K562 (cell line): ENCODE results near the gene DGCR2. TPM values are rescaled to one million over a fixed set of nuclear protein-coding genes. Genes with fewer than 3 reads are reported as not detected.

Experiments used
- E2F3 ChIP-seq: fragments of 250-450 bp; sonication (Bioruptor Pico); IDR thresholded peaks from 2 replicates; pipeline ENCODE4 v1.4.0; 2020; ENCODE audit warnings: mild to moderate bottlenecking
- HDAC3 ChIP-seq: fragments of 450-650 bp; IDR thresholded peaks from 2 replicates; pipeline ENCODE4 v1.6.1; 2018; ENCODE audit warnings: borderline replicate concordance, mild to moderate bottlenecking, moderate library complexity; ENCODE audit not compliant: partially characterized antibody
- HDAC8 ChIP-seq: fragments of 450-650 bp; IDR thresholded peaks from 2 replicates; pipeline ENCODE4 v1.6.1; 2016; ENCODE audit warnings: mild to moderate bottlenecking, missing genetic modification characterization, moderate library complexity, missing compliant biosample characterization
- HMGN3 ChIP-seq: IDR thresholded peaks from 2 replicates; pipeline ENCODE4 v1.6.1; 2011; ENCODE audit warnings: borderline replicate concordance, low read depth, mild to moderate bottlenecking, mixed read lengths, low read length; ENCODE audit not compliant: insufficient read length; ENCODE audit errors: extremely low read depth
- HOMEZ ChIP-seq: fragments of 250-450 bp; sonication (Bioruptor Pico); IDR thresholded peaks from 2 replicates; pipeline ENCODE4 v1.4.0; 2020; ENCODE audit warnings: mild to moderate bottlenecking, moderate library complexity
- ILK ChIP-seq: fragments of 450-650 bp; IDR thresholded peaks from 2 replicates; pipeline ENCODE4 v1.6.1; 2016; ENCODE audit warnings: missing genetic modification characterization, low read depth, mild to moderate bottlenecking, missing compliant biosample characterization, moderate library complexity, borderline replicate concordance
- KLF16 ChIP-seq: IDR thresholded peaks from 2 replicates; pipeline ENCODE4 v1.6.1; 2016; ENCODE audit warnings: antibody characterized with exemption
- MAX ChIP-seq: sonication (generic); formaldehyde crosslinking; IDR thresholded peaks from 2 replicates; pipeline ENCODE4 v1.9.0; 2022; ENCODE audit warnings: mild to moderate bottlenecking, missing genetic modification reagents
- MITF ChIP-seq: IDR thresholded peaks from 2 replicates; pipeline ENCODE4 v1.6.1; 2014; ENCODE audit warnings: antibody characterized with exemption
- MXI1 ChIP-seq: IDR thresholded peaks from 2 replicates; pipeline ENCODE4 v1.6.1; 2011; ENCODE audit warnings: low read depth, mild to moderate bottlenecking, improper control_type of control experiment, low read length
- MYNN ChIP-seq, 2 experiments: sonication (generic); formaldehyde crosslinking in 1 of 2; IDR thresholded peaks; 2 replicates each; pipeline versions ENCODE4 v1.5.0 to v1.6.1; 2016 to 2020; ENCODE audit warnings: antibody characterized with exemption in 1 of 2, missing genetic modification reagents in 1 of 2
- NCOA4 ChIP-seq: fragments of 450-650 bp; IDR thresholded peaks from 2 replicates; pipeline ENCODE4 v1.6.1; 2018; ENCODE audit warnings: mild to moderate bottlenecking; ENCODE audit not compliant: partially characterized antibody
- NFRKB ChIP-seq: fragments of 450-650 bp; IDR thresholded peaks from 2 replicates; pipeline ENCODE4 v1.6.1; 2016; ENCODE audit warnings: low read depth
- NUFIP1 ChIP-seq: fragments of 450-650 bp; IDR thresholded peaks from 2 replicates; pipeline ENCODE4 v1.6.1; 2018; ENCODE audit not compliant: partially characterized antibody
- POU5F1 ChIP-seq: fragments of 150-350 bp; IDR thresholded peaks from 2 replicates; pipeline ENCODE4 v1.6.1; 2014; ENCODE audit warnings: borderline replicate concordance, low read length, low read depth, mild to moderate bottlenecking; ENCODE audit not compliant: partially characterized antibody
- PTBP1 ChIP-seq: fragments of 200-400 bp; formaldehyde crosslinking; IDR thresholded peaks from 2 replicates; pipeline ENCODE4 v1.6.1; 2017; ENCODE audit warnings: low read depth, low read length
- RBM25 ChIP-seq: fragments of 200-400 bp; formaldehyde crosslinking; IDR thresholded peaks from 2 replicates; pipeline ENCODE4 v1.6.1; 2018; ENCODE audit warnings: low read length, low read depth, moderate library complexity; ENCODE audit not compliant: severe bottlenecking
- SETDB1 ChIP-seq: IDR thresholded peaks from one replicate; pipeline ENCODE4 v1.6.1; 2012; ENCODE audit warnings: low read length, control low read depth, inconsistent platforms
- ZBTB2 ChIP-seq: fragments of 450-650 bp; IDR thresholded peaks from 2 replicates; pipeline ENCODE4 v1.6.1; 2016; ENCODE audit warnings: antibody characterized with exemption
- ZFP1 ChIP-seq: fragments of 450-650 bp; formaldehyde crosslinking; IDR thresholded peaks from 2 replicates; pipeline ENCODE4 v1.4.0; 2020; ENCODE audit warnings: mild to moderate bottlenecking, mixed read lengths
- ZNF134 ChIP-seq: fragments of 250-450 bp; sonication (Bioruptor Pico); conservative IDR thresholded peaks from 2 replicates; pipeline ENCODE4 v1.4.0; 2020
- ZNF41 ChIP-seq: fragments of 250-450 bp; sonication (Bioruptor Pico); conservative IDR thresholded peaks from 2 replicates; pipeline ENCODE4 v1.4.0; 2020; ENCODE audit warnings: mild to moderate bottlenecking
- ZNF431 ChIP-seq: sonication (generic); formaldehyde crosslinking; IDR thresholded peaks from 2 replicates; pipeline ENCODE4 v1.8.0; 2022; ENCODE audit warnings: mild to moderate bottlenecking, missing genetic modification reagents
- ZNF583 ChIP-seq: fragments of 250-450 bp; sonication (Bioruptor Pico); IDR thresholded peaks from 2 replicates; pipeline ENCODE4 v1.4.0; 2020
- ZNF764 ChIP-seq: fragments of 250-450 bp; sonication (Bioruptor Pico); IDR thresholded peaks from 2 replicates; pipeline ENCODE4 v1.4.0; 2020; ENCODE audit warnings: low read depth, mild to moderate bottlenecking, moderate library complexity
- ZNF79 ChIP-seq: fragments of 250-450 bp; sonication (Bioruptor Pico); IDR thresholded peaks from 2 replicates; pipeline ENCODE4 v1.4.0; 2020; ENCODE audit warnings: low read depth, mild to moderate bottlenecking, moderate library complexity
- polyA plus RNA-seq, 8 experiments: library from polyadenylated mRNA; depleted of rRNA in 4 of 8; stranded (reverse) in 5 of 8; unstranded in 3 of 8; fragments of >200 nt; fragmentation: Nextera tagmentation in 2 of 8; fragmentation: Illumina TruSeq in 1 of 8; extraction: Ambion mirVana in 2 of 8; extraction: Trizol in 1 of 8; gene quantifications; 2 replicates each; pipeline versions ENCODE4 v1.2.1 to v1.2.3, GENCODE V29; 2011 to 2014; ENCODE audit warnings: inconsistent platforms in 1 of 8, missing spikeins in 1 of 8
- total RNA-seq, 7 experiments: library from RNA; depleted of rRNA in 6 of 7; stranded (reverse); fragments of >200 nt in 6 of 7; fragmentation: Illumina TruSeq in 2 of 7; extraction: Trizol in 2 of 7; gene quantifications; 2 replicates each; pipeline versions ENCODE4 v1.2.1 to v1.2.3, GENCODE V29; 2011 to 2021; ENCODE audit warnings: low replicate concordance in 1 of 7

DGCR2 gene
- total and polyA plus RNA-seq, 9 of the 15 experiments (the other 6 are each of a cell fraction or from before 2014, with no cell fraction given): 0.69 to 101 (median 56.4) TPM

- TF ChIP-seq MAX (CRISPR knock-in tag) (no peak), PTBP1 (no peak), HOMEZ (CRISPR knock-in tag) (no peak), NUFIP1 (no peak), ZNF431 (CRISPR knock-in tag) (no peak), POU5F1 (peak; percentile 10), ZFP1 (no peak), ZBTB2 (peak; percentile 79), KLF16 (no peak), NCOA4 (no peak), ZNF134 (CRISPR knock-in tag) (no peak), MYNN (IDR thresholded peaks at IDR 0.05) (no peak), MYNN (CRISPR knock-in tag; IDR thresholded peaks at IDR 0.05) (no peak), ZNF79 (CRISPR knock-in tag) (no peak), HMGN3 (no peak), RBM25 (no peak), HDAC8 (tag) (no peak), HDAC3 (no peak), MXI1 (no peak), ZNF764 (peak; percentile 67; the same call in 1 of the 2 replicates), E2F3 (no peak), ZNF41 (no peak), ZNF583 (CRISPR knock-in tag) (0 out of 2 replicates have a peak, but pooled peaks have one; percentile 36), NFRKB (no peak), SETDB1 (no peak), MITF (no peak), ILK (tag) (no peak)
Observed at GRCh38 chr22:19122752-19123492, 710 bp upstream of the DGCR2 start (continued).
